Left renal pelvis (tissue), 4 donors: ENCODE data around the gene DDX17. TPM values are rescaled to one million over a fixed set of nuclear protein-coding genes. Genes with fewer than 3 reads are reported as not detected.

Experiments
- DNase-seq, 4 donors: peaks; one replicate each; pipeline ENCODE4 v3.0.0-alpha.2; 2013; ENCODE audit warnings: low read depth in 4 of 4, low spot score in 3 of 4
- polyA plus RNA-seq, 4 donors: library from polyadenylated mRNA; unstranded; fragments of 120-200 nt; gene quantifications; one replicate each; pipeline ENCODE4 v1.2.1, GENCODE V29; 2013; ENCODE audit not compliant: insufficient read length in 4 of 4

DDX17 gene
- polyA plus RNA-seq, 4 donors: 639 to 1,046 (median 846) TPM

GRCh38 chr22:38467904-38468442, 38.1 kb downstream of the DDX17 start, which contains the start of gene KDELR3:
KDELR3 (plus strand) TSS chr22:38468096; CDS start chr22:38468234, 138 bp downstream.
- no peak for DNase-seq

- DNase-seq: no peak
Observed at GRCh38 chr22:38467438-38467903, 38.6 kb downstream of the DDX17 start.

GRCh38 chr22:38465673-38466490, 40.2 kb downstream of the DDX17 start:
- no peak for DNase-seq

- DNase-seq: no peak
Observed at GRCh38 chr22:38464992-38465672, 41.0 kb downstream of the DDX17 start.

- peak in 3 of 4 donors; percentile 39 to 71 (median 57) for DNase-seq
Observed at GRCh38 chr22:38462960-38463784, 42.9 kb downstream of the DDX17 start.

GRCh38 chr22:38461414-38462081, 44.6 kb downstream of the DDX17 start:
- DNase-seq: peak; percentile 73 to 87 (median 76)

GRCh38 chr22:38461057-38461413, 45.1 kb downstream of the DDX17 start:
- no peak for DNase-seq

GRCh38 chr22:38460426-38460840, 45.7 kb downstream of the DDX17 start:
- DNase-seq: no peak

- no peak for DNase-seq
Observed at GRCh38 chr22:38456841-38457699, 49.0 kb downstream of the DDX17 start.

- DNase-seq: no peak
Observed at GRCh38 chr22:38456272-38456835, 49.8 kb downstream of the DDX17 start.

GRCh38 chr22:38455530-38456271, 50.4 kb downstream of the DDX17 start:
- DNase-seq: no peak

GRCh38 chr22:38455076-38455529, 51.0 kb downstream of the DDX17 start, which contains the start of gene KCNJ4:
KCNJ4 (minus strand) TSS chr22:38455199; CDS start chr22:38428132, 27,067 bp downstream.
- no peak for DNase-seq

GRCh38 chr22:38454353-38455075, 51.6 kb downstream of the DDX17 start:
- no peak for DNase-seq

GRCh38 chr22:38453996-38454352, 52.1 kb downstream of the DDX17 start:
- no peak for DNase-seq

- DNase-seq: no peak
Observed at GRCh38 chr22:38453066-38453672, 52.9 kb downstream of the DDX17 start.

- no peak for DNase-seq
Observed at GRCh38 chr22:38452373-38453065, 53.6 kb downstream of the DDX17 start.
